ENCODE data around the gene FCSK.

FCSK gene

GRCh38 chr16:70433458-70434103 is 20.8 kb upstream of the FCSK start:
- DNase-seq: no peak
- Histone ChIP-seq H2AK5ac (ENCODE audit: low read length) (no peak overlapping the region), H3K14ac (ENCODE audit: low read length) (no peak overlapping the region), H2AFZ (ENCODE audit: insufficient read depth, low read length, poor library complexity) (no peak overlapping the region), H3K27me3 (ENCODE audit: insufficient read depth, low read length) (no peaks in the 10 kb centered on the region), H3K27ac (ENCODE audit: low read depth, low read length) (no peak overlapping the region), H3K4me1 (ENCODE audit: control insufficient read depth in 1 of 2, insufficient read depth in 2 of 2, low read length in 2 of 2) (peaks cover 55 to 56% of the 10 kb centered on the region in 2 experiments), H3K9ac (ENCODE audit: low read length) (no peak overlapping the region), H4K91ac (ENCODE audit: low read depth, low read length) (no peak overlapping the region), H2BK120ac (ENCODE audit: insufficient read depth, low read length, poor library complexity) (no peak overlapping the region), H3K18ac (ENCODE audit: low read length) (no peak overlapping the region), H4K12ac (ENCODE audit: low read depth, low read length) (no peak overlapping the region), H2BK12ac (ENCODE audit: low read length) (no peak overlapping the region), H3K23ac (ENCODE audit: low read length) (no peak overlapping the region), H3K4me2 (ENCODE audit: low read length) (no peak overlapping the region), H3K79me2 (ENCODE audit: control insufficient read depth, insufficient read depth, low read length, poor library complexity) (peaks cover 24% of the 10 kb centered on the region), H3K4ac (ENCODE audit: low read depth, low read length) (no peak overlapping the region), H3K4me3 (ENCODE audit: low read depth, low read length) (no peak overlapping the region), H4K8ac (ENCODE audit: low read depth, low read length) (no peak overlapping the region), H3K9me3 (ENCODE audit: insufficient read depth, low read depth, low read length) (no peaks in the 10 kb centered on the region), H3K79me1 (ENCODE audit: low read length) (peaks cover 34% of the 10 kb centered on the region), H2BK5ac (ENCODE audit: low read depth, low read length, poor library complexity) (no peak overlapping the region), H3K36me3 (ENCODE audit: control insufficient read depth in 1 of 2, insufficient read depth in 2 of 2, low read length in 2 of 2) (peaks cover 5 to 10% of the 10 kb centered on the region in 2 experiments)
- no CpG with 5 or more reads among the region's 5 CpGs for WGBS (ENCODE audit: extremely low coverage, insufficient coverage, insufficient read length)

DNA sequence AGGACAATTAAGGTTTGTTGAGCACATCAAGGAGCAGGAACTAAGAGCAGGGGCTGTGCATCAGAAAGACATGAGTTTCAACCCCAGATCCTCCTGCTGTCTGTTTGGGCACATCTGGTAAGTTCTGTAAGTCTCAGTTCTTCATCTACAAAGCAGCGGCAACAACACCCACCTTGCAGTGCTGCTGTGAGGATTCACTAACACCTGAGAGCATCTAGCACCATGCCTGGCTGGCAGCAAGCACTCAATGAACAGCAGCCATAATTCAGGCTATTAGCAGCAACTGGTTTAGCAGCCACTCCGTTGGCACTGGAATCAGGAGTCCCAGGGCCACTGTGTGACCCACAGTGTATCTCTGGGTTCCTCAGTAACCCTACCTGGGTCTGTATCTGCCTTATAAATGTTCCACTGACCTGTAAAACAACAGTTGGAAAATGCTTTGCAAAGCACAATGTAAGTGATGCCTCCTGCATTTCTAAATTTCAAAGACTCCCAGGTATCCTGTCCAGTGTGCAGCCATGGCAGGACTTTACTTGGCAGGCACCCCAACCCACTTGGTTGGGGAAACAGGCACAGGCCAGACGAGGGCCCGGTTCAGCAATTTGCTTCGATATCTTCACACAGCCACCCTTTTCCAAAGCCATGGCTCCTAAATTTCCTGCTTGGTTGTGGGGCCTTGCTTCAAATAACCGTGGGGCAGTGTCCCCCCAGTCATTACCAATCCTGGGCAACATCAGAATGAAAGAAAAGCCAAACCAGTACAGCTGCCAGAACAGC is 19.7 kb upstream of the FCSK start:
- H3K79me1 ChIP-seq (ENCODE audit: low read length): peaks cover 34% of the 10 kb centered on the region
- WGBS (ENCODE audit: extremely low coverage, insufficient coverage, insufficient read length): no CpG with 5 or more reads among the region's 6 CpGs
- H3K27ac ChIP-seq (ENCODE audit: low read depth, low read length): no peak overlapping the region
- no peak overlapping the region for H4K91ac ChIP-seq (ENCODE audit: low read depth, low read length)
- no peak overlapping the region for H3K4me3 ChIP-seq (ENCODE audit: low read depth, low read length)
- peak overlapping the region; percentile 41 for H3K4ac ChIP-seq (ENCODE audit: low read depth, low read length)
- no peak overlapping the region for H2AFZ ChIP-seq (ENCODE audit: insufficient read depth, low read length, poor library complexity)
- no peak overlapping the region for H2BK120ac ChIP-seq (ENCODE audit: insufficient read depth, low read length, poor library complexity)
- H2BK5ac ChIP-seq (ENCODE audit: low read depth, low read length, poor library complexity): no peak overlapping the region
- no peak overlapping the region for H3K9ac ChIP-seq (ENCODE audit: low read length)
- H3K27me3 ChIP-seq (ENCODE audit: insufficient read depth, low read length): no peaks in the 10 kb centered on the region
- H4K8ac ChIP-seq (ENCODE audit: low read depth, low read length): no peak overlapping the region
- H2BK12ac ChIP-seq (ENCODE audit: low read length): no peak overlapping the region
- no peak overlapping the region for H2AK5ac ChIP-seq (ENCODE audit: low read length)
- H3K18ac ChIP-seq (ENCODE audit: low read length): no peak overlapping the region
- DNase-seq: no peak
- H3K4me1 ChIP-seq (ENCODE audit: control insufficient read depth in 1 of 2, insufficient read depth in 2 of 2, low read length in 2 of 2): peaks cover 52% of the 10 kb centered on the region in 2 experiments
- no peak overlapping the region for H3K4me2 ChIP-seq (ENCODE audit: low read length)
- no peak overlapping the region for H3K14ac ChIP-seq (ENCODE audit: low read length)
- H3K23ac ChIP-seq (ENCODE audit: low read length): no peak overlapping the region
- peaks cover 25% of the 10 kb centered on the region for H3K79me2 ChIP-seq (ENCODE audit: control insufficient read depth, insufficient read depth, low read length, poor library complexity)
- H4K12ac ChIP-seq (ENCODE audit: low read depth, low read length): no peak overlapping the region
- peaks cover 5 to 10% of the 10 kb centered on the region in 2 experiments for H3K36me3 ChIP-seq (ENCODE audit: control insufficient read depth in 1 of 2, insufficient read depth in 2 of 2, low read length in 2 of 2)
- H3K9me3 ChIP-seq (ENCODE audit: insufficient read depth, low read depth, low read length): no peaks in the 10 kb centered on the region

DNA sequence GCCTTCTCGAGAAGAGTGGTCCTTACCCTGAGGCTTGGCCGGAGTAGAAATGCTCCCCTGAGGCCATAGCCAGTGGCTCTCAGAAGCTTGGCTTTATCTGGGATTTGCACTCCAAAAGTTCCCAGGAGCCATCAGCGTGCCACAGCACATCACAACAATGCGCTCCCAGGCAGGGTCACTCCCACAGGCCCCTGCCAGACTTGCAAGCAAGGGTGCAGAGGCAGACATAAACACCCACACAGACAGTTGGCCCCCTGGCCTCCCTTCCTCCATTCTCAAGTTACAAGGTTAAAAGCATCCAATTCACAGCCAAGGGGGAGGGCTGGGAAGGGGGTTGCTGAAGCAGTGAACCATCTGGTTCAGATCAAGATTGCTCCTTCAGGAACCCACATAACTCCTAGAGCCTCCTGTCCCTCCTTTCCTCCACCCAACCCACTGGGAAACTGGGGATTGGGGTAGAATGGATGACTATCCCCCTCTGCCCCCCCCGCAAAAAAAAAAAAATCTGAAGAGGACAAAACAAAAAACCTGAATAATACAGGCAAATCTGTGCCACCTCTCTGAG is 17.3 kb upstream of the FCSK start:
- Histone ChIP-seq H2BK5ac (ENCODE audit: low read depth, low read length, poor library complexity) (peak overlapping the region; percentile 79), H3K4me1 (ENCODE audit: control insufficient read depth in 1 of 2, insufficient read depth in 2 of 2, low read length in 2 of 2) (peaks cover 44 to 46% of the 10 kb centered on the region in 2 experiments), H2BK120ac (ENCODE audit: insufficient read depth, low read length, poor library complexity) (peak overlapping the region; percentile 75), H3K18ac (ENCODE audit: low read length) (no peak overlapping the region), H4K12ac (ENCODE audit: low read depth, low read length) (no peak overlapping the region), H3K14ac (ENCODE audit: low read length) (peak overlapping the region; percentile 62), H3K23ac (ENCODE audit: low read length) (no peak overlapping the region), H4K8ac (ENCODE audit: low read depth, low read length) (peak overlapping the region; percentile 78), H3K9me3 (ENCODE audit: insufficient read depth, low read depth, low read length) (no peaks in the 10 kb centered on the region), H2AK5ac (ENCODE audit: low read length) (peak overlapping the region; percentile 93), H3K36me3 (ENCODE audit: control insufficient read depth in 1 of 2, insufficient read depth in 2 of 2, low read length in 2 of 2) (peaks cover 5 to 10% of the 10 kb centered on the region in 2 experiments), H2BK12ac (ENCODE audit: low read length) (peak overlapping the region; percentile 50), H4K91ac (ENCODE audit: low read depth, low read length) (peak overlapping the region; percentile 82), H3K27ac (ENCODE audit: low read depth, low read length) (peak overlapping the region; percentile 82), H2AFZ (ENCODE audit: insufficient read depth, low read length, poor library complexity) (no peak overlapping the region), H3K4me3 (ENCODE audit: low read depth, low read length) (no peak overlapping the region), H3K9ac (ENCODE audit: low read length) (no peak overlapping the region), H3K79me2 (ENCODE audit: control insufficient read depth, insufficient read depth, low read length, poor library complexity) (peaks cover 18% of the 10 kb centered on the region), H3K4ac (ENCODE audit: low read depth, low read length) (peak overlapping the region; percentile 65), H3K4me2 (ENCODE audit: low read length) (peak overlapping the region; percentile 84), H3K79me1 (ENCODE audit: low read length) (peaks cover 23% of the 10 kb centered on the region), H3K27me3 (ENCODE audit: insufficient read depth, low read length) (no peaks in the 10 kb centered on the region)
- no CpG with 5 or more reads among the region's 5 CpGs for WGBS (ENCODE audit: extremely low coverage, insufficient coverage, insufficient read length)
- peak; percentile 81 for DNase-seq

DNA sequence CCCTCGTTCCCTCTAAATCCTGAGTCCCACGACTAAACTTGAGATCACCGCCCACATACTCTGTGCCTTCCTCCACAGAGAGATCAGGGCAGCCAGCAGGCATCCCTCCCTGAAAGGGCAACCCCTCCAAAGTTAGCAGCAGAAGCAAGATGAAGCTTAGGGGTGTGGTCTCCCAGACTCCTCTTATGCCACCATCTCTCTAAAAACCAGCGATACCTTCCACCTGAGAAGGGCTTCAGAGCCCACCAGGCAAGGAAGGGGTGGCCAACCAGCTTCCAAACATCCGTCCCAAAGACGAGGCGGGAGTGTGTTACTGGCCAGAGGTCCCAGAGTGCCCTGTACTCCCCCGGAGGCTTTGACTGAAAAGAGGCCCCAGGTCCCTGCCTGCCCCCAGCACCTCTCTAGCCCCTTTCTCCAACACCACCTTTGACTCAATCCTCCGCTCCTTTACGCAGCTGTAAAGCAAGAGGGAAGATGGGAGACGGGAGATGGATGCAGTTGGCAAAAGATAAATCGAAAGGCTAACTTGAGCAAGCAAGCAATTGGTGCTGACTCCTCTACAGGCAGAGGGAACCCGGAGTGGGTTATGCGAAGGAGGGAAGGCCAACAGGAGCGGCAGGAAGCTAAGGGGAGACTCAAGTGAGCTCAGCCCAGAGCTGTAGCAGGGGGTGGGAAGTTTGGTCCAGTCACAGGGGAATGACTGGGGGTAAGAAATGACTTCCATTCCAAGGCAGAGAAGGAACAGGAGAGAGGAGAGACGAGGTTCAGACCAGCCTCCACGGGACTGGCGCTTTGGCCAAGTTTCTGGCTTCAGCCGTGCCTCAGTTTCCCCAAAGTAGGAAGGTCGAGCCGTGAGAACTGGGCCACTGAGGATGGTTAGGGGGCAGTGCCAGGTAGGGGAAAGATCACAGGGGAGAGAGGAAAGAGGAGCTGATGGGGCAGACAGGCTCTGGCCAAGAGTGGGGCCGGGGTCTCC is 16.5 kb upstream of the FCSK start:
- WGBS (ENCODE audit: extremely low coverage, insufficient coverage, insufficient read length): no CpG with 5 or more reads among the region's 22 CpGs
- peak overlapping the region; percentile 82 for H4K91ac ChIP-seq (ENCODE audit: low read depth, low read length)
- H4K8ac ChIP-seq (ENCODE audit: low read depth, low read length): peak overlapping the region; percentile 85
- peak overlapping the region; percentile 62 for H3K14ac ChIP-seq (ENCODE audit: low read length)
- H3K9ac ChIP-seq (ENCODE audit: low read length): peak overlapping the region; percentile 33
- H3K4me1 ChIP-seq (ENCODE audit: control insufficient read depth in 1 of 2, insufficient read depth in 2 of 2, low read length in 2 of 2): peaks cover 37 to 40% of the 10 kb centered on the region in 2 experiments
- H2AK5ac ChIP-seq (ENCODE audit: low read length): peak overlapping the region; percentile 98
- H2AFZ ChIP-seq (ENCODE audit: insufficient read depth, low read length, poor library complexity): peak overlapping the region; percentile 57
- peak overlapping the region; percentile 82 for H3K27ac ChIP-seq (ENCODE audit: low read depth, low read length)
- peak overlapping the region; percentile 50 for H2BK12ac ChIP-seq (ENCODE audit: low read length)
- H4K12ac ChIP-seq (ENCODE audit: low read depth, low read length): peak overlapping the region; percentile 21
- DNase-seq: peak in 1 of 2 donors; percentile 29
- H3K27me3 ChIP-seq (ENCODE audit: insufficient read depth, low read length): no peaks in the 10 kb centered on the region
- H3K9me3 ChIP-seq (ENCODE audit: insufficient read depth, low read depth, low read length): no peaks in the 10 kb centered on the region
- peak overlapping the region; percentile 65 for H3K4ac ChIP-seq (ENCODE audit: low read depth, low read length)
- H3K79me2 ChIP-seq (ENCODE audit: control insufficient read depth, insufficient read depth, low read length, poor library complexity): peaks cover 16% of the 10 kb centered on the region
- peak overlapping the region; percentile 85 for H3K18ac ChIP-seq (ENCODE audit: low read length)
- H3K4me3 ChIP-seq (ENCODE audit: low read depth, low read length): peak overlapping the region; percentile 76
- peak overlapping the region; percentile 84 for H3K4me2 ChIP-seq (ENCODE audit: low read length)
- H2BK120ac ChIP-seq (ENCODE audit: insufficient read depth, low read length, poor library complexity): peak overlapping the region; percentile 75
- H3K36me3 ChIP-seq (ENCODE audit: control insufficient read depth in 1 of 2, insufficient read depth in 2 of 2, low read length in 2 of 2): peaks cover 5 to 10% of the 10 kb centered on the region in 2 experiments
- H3K79me1 ChIP-seq (ENCODE audit: low read length): peaks cover 23% of the 10 kb centered on the region
- H3K23ac ChIP-seq (ENCODE audit: low read length): no peak overlapping the region
- H2BK5ac ChIP-seq (ENCODE audit: low read depth, low read length, poor library complexity): peak overlapping the region; percentile 79

All from trophoblast cell (in vitro differentiated cells and primary cell).